SK-N-SH treated with all-trans-retinoic acid at 6 μM for 48 hours (cell line): Measurements from ENCODE around the gene KCNJ16.

Experiments
- ATAC-seq: fragments of 200-7000 bp; cut with Tn5 transposase; 3 replicates; pipeline ENCODE4 v1.9.1; 2020; ENCODE audit warnings: mild to moderate bottlenecking, moderate library complexity
- CREB5 ChIP-seq: fragments of 250-450 bp; sonication (Bioruptor Pico); IDR thresholded peaks from 2 replicates; pipeline ENCODE4 v1.5.1; 2020; ENCODE audit warnings: low read depth, mild to moderate bottlenecking, moderate library complexity
- CSDC2 ChIP-seq: fragments of 250-450 bp; sonication (Bioruptor Pico); IDR thresholded peaks from 2 replicates; pipeline ENCODE4 v1.5.0; 2020; ENCODE audit warnings: mild to moderate bottlenecking, moderate library complexity
- CSRNP3 ChIP-seq: fragments of 250-450 bp; sonication (Bioruptor Pico); IDR thresholded peaks from 2 replicates; pipeline ENCODE4 v1.5.1; 2021; ENCODE audit warnings: mild to moderate bottlenecking, moderate library complexity
- ESRRG ChIP-seq: fragments of 250-450 bp; sonication (Bioruptor Pico); IDR thresholded peaks from 2 replicates; pipeline ENCODE4 v1.6.1; 2021; ENCODE audit warnings: mild to moderate bottlenecking
- GLIS3 ChIP-seq: fragments of 250-450 bp; sonication (Bioruptor Pico); IDR thresholded peaks from 2 replicates; pipeline ENCODE4 v1.5.0; 2020; ENCODE audit warnings: mild to moderate bottlenecking, moderate library complexity
- ISL1 ChIP-seq: fragments of 250-450 bp; sonication (Bioruptor Pico); IDR thresholded peaks from 2 replicates; pipeline ENCODE4 v2.1.2; 2022; ENCODE audit warnings: mild to moderate bottlenecking, moderate library complexity
- PATZ1 ChIP-seq: fragments of 250-450 bp; sonication (Bioruptor Pico); IDR thresholded peaks from 2 replicates; pipeline ENCODE4 v1.8.0; 2020; ENCODE audit warnings: mild to moderate bottlenecking, moderate library complexity, borderline replicate concordance
- PPARA ChIP-seq: fragments of 250-450 bp; sonication (Bioruptor Pico); IDR thresholded peaks from 2 replicates; pipeline ENCODE4 v1.5.0; 2020; ENCODE audit warnings: mild to moderate bottlenecking, borderline replicate concordance
- RARB ChIP-seq: fragments of 250-450 bp; sonication (Bioruptor Pico); IDR thresholded peaks from 2 replicates; pipeline ENCODE4 v1.8.0; 2021; ENCODE audit warnings: mild to moderate bottlenecking, moderate library complexity
- SNAI2 ChIP-seq: fragments of 250-450 bp; sonication (Bioruptor Pico); IDR thresholded peaks from 2 replicates; pipeline ENCODE4 v1.5.0; 2020; ENCODE audit warnings: mild to moderate bottlenecking, moderate library complexity
- TCF4 ChIP-seq: fragments of 250-450 bp; sonication (Bioruptor Pico); IDR thresholded peaks from 2 replicates; pipeline ENCODE4 v1.8.0; 2021; ENCODE audit warnings: mild to moderate bottlenecking, moderate library complexity, borderline replicate concordance
- TOX ChIP-seq: fragments of 250-450 bp; sonication (Bioruptor Pico); IDR thresholded peaks from 2 replicates; pipeline ENCODE4 v1.8.0; 2021; ENCODE audit warnings: mild to moderate bottlenecking, moderate library complexity, borderline replicate concordance
- TSHZ2 ChIP-seq: fragments of 250-450 bp; sonication (Bioruptor Pico); IDR thresholded peaks from 2 replicates; pipeline ENCODE4 v1.5.0; 2020; ENCODE audit warnings: mild to moderate bottlenecking, moderate library complexity
- ZFP30 ChIP-seq: fragments of 450-650 bp; formaldehyde crosslinking; IDR thresholded peaks from 2 replicates; pipeline ENCODE4 v1.5.0; 2022; ENCODE audit warnings: mild to moderate bottlenecking, moderate library complexity
- ZNF565 ChIP-seq: fragments of 450-650 bp; formaldehyde crosslinking; conservative IDR thresholded peaks from 2 replicates; pipeline ENCODE4 v1.5.0; 2020; ENCODE audit warnings: low read depth, mild to moderate bottlenecking, moderate library complexity
- TF ChIP-seq, protein P1 (sequence below): fragments of 250-450 bp; sonication (Bioruptor Pico); IDR thresholded peaks from 2 replicates; pipeline ENCODE4 v1.8.0; 2021; ENCODE audit warnings: low read depth, mild to moderate bottlenecking, moderate library complexity, borderline replicate concordance

Gene KCNJ16

DNA sequence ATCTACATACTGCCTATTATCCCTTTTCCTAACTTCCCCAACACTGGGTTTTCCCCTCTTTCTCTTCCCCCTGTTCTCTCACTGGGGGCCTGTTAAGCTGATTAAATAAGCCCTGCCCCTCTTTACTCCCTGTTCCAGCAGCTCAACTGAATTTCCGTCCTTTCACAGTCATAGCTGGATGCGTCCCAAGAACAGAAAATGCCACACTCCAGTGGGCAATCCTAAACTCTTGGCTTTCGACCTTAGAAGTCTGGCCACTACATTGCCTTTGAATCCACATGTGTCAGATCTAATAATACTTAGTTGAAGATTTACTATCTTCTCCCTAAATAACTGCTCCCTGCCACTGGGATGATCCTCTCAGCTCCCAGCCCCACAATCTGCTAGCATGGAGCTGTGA, 34.5 kb downstream of the KCNJ16 start:
- no peak for TF ChIP-seq CSRNP3 (CRISPR knock-in tag)
- no peak for TF ChIP-seq TSHZ2 (CRISPR knock-in tag)
- TF ChIP-seq TOX (CRISPR knock-in tag) = no peak
- TF ChIP-seq, protein P1, sequence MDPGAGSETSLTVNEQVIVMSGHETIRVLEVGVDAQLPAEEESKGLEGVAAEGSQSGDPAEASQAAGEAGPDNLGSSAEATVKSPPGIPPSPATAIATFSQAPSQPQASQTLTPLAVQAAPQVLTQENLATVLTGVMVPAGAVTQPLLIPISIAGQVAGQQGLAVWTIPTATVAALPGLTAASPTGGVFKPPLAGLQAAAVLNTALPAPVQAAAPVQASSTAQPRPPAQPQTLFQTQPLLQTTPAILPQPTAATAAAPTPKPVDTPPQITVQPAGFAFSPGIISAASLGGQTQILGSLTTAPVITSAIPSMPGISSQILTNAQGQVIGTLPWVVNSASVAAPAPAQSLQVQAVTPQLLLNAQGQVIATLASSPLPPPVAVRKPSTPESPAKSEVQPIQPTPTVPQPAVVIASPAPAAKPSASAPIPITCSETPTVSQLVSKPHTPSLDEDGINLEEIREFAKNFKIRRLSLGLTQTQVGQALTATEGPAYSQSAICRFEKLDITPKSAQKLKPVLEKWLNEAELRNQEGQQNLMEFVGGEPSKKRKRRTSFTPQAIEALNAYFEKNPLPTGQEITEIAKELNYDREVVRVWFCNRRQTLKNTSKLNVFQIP (CRISPR knock-in tag) = no peak
- TF ChIP-seq ZNF565 = no peak
- no peak for TF ChIP-seq ESRRG (CRISPR knock-in tag)
- TF ChIP-seq GLIS3 (CRISPR knock-in tag) = no peak
- no peak for TF ChIP-seq TCF4 (CRISPR knock-in tag)
- no peak for TF ChIP-seq ISL1 (CRISPR knock-in tag)
- no peak for TF ChIP-seq RARB
- no peak for TF ChIP-seq CSDC2 (CRISPR knock-in tag)
- TF ChIP-seq SNAI2 = no peak
- no peak for TF ChIP-seq PATZ1
- TF ChIP-seq PPARA (CRISPR knock-in tag) = no peak
- TF ChIP-seq, all 23 proteins: peak for 0
- ATAC-seq = no peak

- no peak for ATAC-seq
These were observed 35.4 kb downstream of the KCNJ16 start for GRCh38 chr17:70110443-70110880.

More at GRCh38 chr17:70110443-70110880, 35.4 kb downstream of the KCNJ16 start:
- TF ChIP-seq ESRRG (CRISPR knock-in tag) (no peak), RARB (no peak), SNAI2 (no peak), TSHZ2 (CRISPR knock-in tag) (no peak), GLIS3 (CRISPR knock-in tag) (no peak), TOX (CRISPR knock-in tag) (no peak), CSRNP3 (CRISPR knock-in tag) (no peak), TCF4 (CRISPR knock-in tag) (no peak), CREB5 (CRISPR knock-in tag) (no peak), ZNF565 (no peak), ZFP30 (CRISPR knock-in tag) (no peak)
